Adrenal gland (tissue), 19 donors: ENCODE measurements around the gene PLPP4. TPM values are rescaled to one million over a fixed set of nuclear protein-coding genes. Genes with fewer than 3 reads are reported as not detected.
A peak's percentile ranks its signal among the peaks of the same experiment; 100 is the strongest.

ENCODE experiments used
- DNase-seq, 7 donors: peaks; one replicate each; pipeline ENCODE4 v3.0.0-alpha.2; 2019 to 2020
- H3K27ac ChIP-seq, 5 donors: fragments of 200-600 bp; sonication (generic) in 4 of 5; 1 replicate in 3 of 5; 2 replicates in 2 of 5; pipeline versions ENCODE4 v1.5.1 to v1.8.0; 2016 to 2020; ENCODE audit warnings: mild to moderate bottlenecking in 1 of 5
- H3K27me3 ChIP-seq: fragments of 200-600 bp; 2 replicates; pipeline ENCODE4 v1.8.0; 2021
- H3K36me3 ChIP-seq, 2 donors: fragments of 200-600 bp; replicated peaks in 1 of 2; 1 replicate in 1 of 2; 2 replicates in 1 of 2; pipeline versions ENCODE4 v1.5.1 to v1.8.0; 2018 to 2022
- H3K4me1 ChIP-seq, 2 donors: fragments of 200-600 bp; replicated peaks in 1 of 2; 1 replicate in 1 of 2; 2 replicates in 1 of 2; pipeline versions ENCODE4 v1.5.1 to v1.8.0; 2018 to 2021
- H3K4me3 ChIP-seq, 4 donors: fragments of 200-600 bp; sonication (generic) in 3 of 4; one replicate each; pipeline ENCODE4 v1.5.1; 2016 to 2018
- H3K9me3 ChIP-seq, 3 donors: fragments of 200-600 bp; sonication (generic) in 1 of 3; replicated peaks in 1 of 3; 1 replicate in 2 of 3; 2 replicates in 1 of 3; pipeline versions ENCODE4 v1.5.1 to v1.8.0; 2016 to 2021
- CTCF ChIP-seq, 6 experiments: fragments of 450-650 bp in 4 of 6; fragments of 200-600 bp in 2 of 6; sonication (generic) in 1 of 6; IDR thresholded peaks; 1 replicate in 5 of 6; 2 replicates in 1 of 6; pipeline versions ENCODE4 v1.5.1 to v1.8.0; 2016 to 2021; ENCODE audit warnings: antibody characterized with exemption in 6 of 6, mild to moderate bottlenecking in 2 of 6, moderate library complexity in 1 of 6
- POLR2A ChIP-seq, 2 donors: fragments of 450-650 bp; IDR thresholded peaks; one replicate each; pipeline ENCODE4 v1.6.1; 2017; ENCODE audit warnings: antibody characterized with exemption in 2 of 2, mild to moderate bottlenecking in 2 of 2, moderate library complexity in 1 of 2
- WGBS, 4 donors: extraction: QIAGEN DNeasy Blood & Tissue Kit in 2 of 4; methylation state at CpG; one replicate each; pipeline versions ENCODE4 v1.1.5 to v1.1.7; 2013 to 2017; 5-methylcytosine and 5-hydroxymethylcytosine counted together
- intact Hi-C, 2 donors: fragments of 100-400 bp; cut with DNase I; formaldehyde crosslinking; loops; one replicate each; pipeline versions ENCODE4 v1.14.1 to v1.15.0; 2022 to 2023
- long read RNA-seq, 10 donors: library from polyadenylated mRNA in 3 of 10; unstranded in 2 of 10; stranded (forward) in 1 of 10; transcript quantifications; one replicate each; pipeline ENCODE4 v2.0.0 and lab custom pipeline, GENCODE V29; 2021 to 2026
- polyA plus RNA-seq, 3 donors: library from polyadenylated mRNA; stranded (reverse); fragments of 200-250 nt in 2 of 3; fragments of 350-450 nt in 1 of 3; fragmentation: Illumina TruSeq in 1 of 3; extraction: RNeasy Lipid Tissue Mini Kit (QIAGEN cat#74804) in 1 of 3; gene quantifications; one replicate each; pipeline ENCODE4 v1.2.3, GENCODE V29; 2013 to 2014
- total RNA-seq, 9 donors: library from RNA; depleted of rRNA in 4 of 9; stranded (reverse); fragments of >200 nt in 4 of 9; fragments of 120-200 nt in 1 of 9; fragmentation: NEBNext Ultra II Directional in 1 of 9; extraction: Animal tissue kit (Norgen Biotek cat#: 25700) in 1 of 9; gene quantifications; one replicate each; pipeline versions ENCODE4 v1.1.0 to v1.2.4, GENCODE V29; 2013 to 2023
- donor health status: healthy with polysubstance abuse.
- donor health status: Bipolar disorder and iron deficiency.
- donor health status: DM: yes; HTN: yes; CAD: no.
- donor health status: DM: no; HTN: no; CAD: no.
- donor health status: DM: no; HTN: no; CAD: no.
- donor health status: DM: yes; HTN: yes; CAD: no.

The PLPP4 gene
- total RNA-seq, result 1 to 10 TPM in 1 of 9 donors, not detected in 8; 1.4 TPM
- polyA plus RNA-seq, result under 1 TPM in 1 of 3 donors, not detected in 2; 0.09 TPM
- long read RNA-seq, donor 1, result 0 reads
- long read RNA-seq, donor 2, result 0 reads
- long read RNA-seq, donor 3, result 0 reads
- long read RNA-seq, donor 4, result 0 reads
- long read RNA-seq, donor 5, result 0 reads
- long read RNA-seq, donor 6, result 0 reads
- long read RNA-seq, donor 7, result 0 reads
- long read RNA-seq, donor 8, result 0 reads
- long read RNA-seq, donor 9, result 0 reads
- long read RNA-seq, donor 10, result 0 reads

GRCh38 chr10:120456626-120457430 is at the start of gene PLPP4:
Gene PLPP4, plus strand, starts transcription at chr10:120457227. Its CDS starts 79 bp downstream, at chr10:120457306.
- Histone ChIP-seq H3K27ac (no peak within 1 kb of the TSS), H3K4me1 (peaks cover 3 to 5% of the 10 kb centered on the region in 2 donors), H3K36me3 (no peaks in the 10 kb centered on the region), H3K4me3 (peak within 1 kb of the TSS in 1 of 4 donors; percentile 60), H3K9me3 (no peaks in the 10 kb centered on the region), H3K27me3 (peaks cover 23% of the 10 kb centered on the region)
- no peak for TF ChIP-seq CTCF (IDR thresholded peaks at IDR 0.05)
- no peak for TF ChIP-seq POLR2A (IDR thresholded peaks at IDR 0.05)
- intact Hi-C loops, result no loop called here
- DNase-seq, result peak in 3 of 7 donors; percentile 8 to 20 (median 15)
- WGBS, 4 donors, result 0 to 3% (median 0%) methylated on average over 4 to 92 of the region's 92 CpGs

GRCh38 chr10:120409816-120410215 is 47.2 kb upstream of the PLPP4 start:
- intact Hi-C loops, result no loop called here
- H3K27me3 ChIP-seq, result no peaks in the 10 kb centered on the region
- H3K4me3 ChIP-seq, result no peak overlapping the region
- 68 to 87% (median 76%) methylated on average over 4 of the region's 4 CpGs for WGBS, 4 donors
- no peak for DNase-seq
- H3K9me3 ChIP-seq, result no peaks in the 10 kb centered on the region
- no peaks in the 10 kb centered on the region for H3K4me1 ChIP-seq
- TF ChIP-seq CTCF (IDR thresholded peaks at IDR 0.05) (no peak), POLR2A (IDR thresholded peaks at IDR 0.05) (no peak)
- no peaks in the 10 kb centered on the region for H3K36me3 ChIP-seq
- H3K27ac ChIP-seq, result no peak overlapping the region

DNA sequence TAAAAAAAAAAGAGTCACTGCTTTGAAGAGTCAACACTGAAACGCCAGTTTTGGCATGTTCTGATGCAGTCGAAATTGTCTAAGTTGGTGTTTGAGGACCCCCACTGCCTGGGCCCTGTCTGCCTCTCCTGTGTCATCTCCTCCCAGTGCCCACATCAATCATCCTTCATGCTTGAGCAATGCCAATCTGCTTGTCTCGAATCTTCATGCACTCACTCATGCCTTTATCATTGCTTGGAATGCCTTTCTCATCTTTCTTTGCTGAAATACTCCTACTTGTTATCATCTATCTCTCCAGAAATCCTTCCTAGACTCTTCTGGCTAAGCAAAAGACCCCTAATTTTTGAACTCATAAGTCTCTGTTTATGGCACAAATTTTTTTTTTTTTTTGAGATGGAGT is 42.1 kb upstream of the PLPP4 start:
- Histone ChIP-seq H3K27me3 (no peaks in the 10 kb centered on the region), H3K27ac (no peak overlapping the region), H3K36me3 (no peaks in the 10 kb centered on the region), H3K4me3 (no peak overlapping the region), H3K9me3 (no peaks in the 10 kb centered on the region), H3K4me1 (no peaks in the 10 kb centered on the region)
- 55 to 68% (median 59%) methylated on average over 3 of the region's 3 CpGs for WGBS, 4 donors
- no peak for TF ChIP-seq POLR2A (IDR thresholded peaks at IDR 0.05)
- TF ChIP-seq CTCF (IDR thresholded peaks at IDR 0.05), result no peak
- intact Hi-C loops, result no loop called here
- DNase-seq, result no peak

- H3K36me3 ChIP-seq, result no peaks in the 10 kb centered on the region
- TF ChIP-seq CTCF (IDR thresholded peaks at IDR 0.05), result no peak
- no peak for TF ChIP-seq POLR2A (IDR thresholded peaks at IDR 0.05)
- H3K4me3 ChIP-seq, result no peak overlapping the region
- H3K27ac ChIP-seq, result peak overlapping the region in 1 of 5 donors; percentile 22
- intact Hi-C loops, result no loop called here
- no peaks in the 10 kb centered on the region for H3K9me3 ChIP-seq
- H3K27me3 ChIP-seq, result no peaks in the 10 kb centered on the region
- no peak for DNase-seq
- 65 to 73% (median 69%) methylated on average over 5 of the region's 5 CpGs for WGBS, 4 donors
- H3K4me1 ChIP-seq, result no peaks in the 10 kb centered on the region
Measured at GRCh38 chr10:120415709-120416330, 41.2 kb upstream of the PLPP4 start.
